GM12874 (cell line): ENCODE data around the gene CCNDBP1.

ENCODE experiments used
- CTCF ChIP-seq: IDR thresholded peaks from 2 replicates; pipeline ENCODE4 v1.5.1; 2011; ENCODE audit warnings: low read depth, mild to moderate bottlenecking, control low read depth, low read length, moderate library complexity; ENCODE audit not compliant: insufficient read depth

CCNDBP1 gene

DNA sequence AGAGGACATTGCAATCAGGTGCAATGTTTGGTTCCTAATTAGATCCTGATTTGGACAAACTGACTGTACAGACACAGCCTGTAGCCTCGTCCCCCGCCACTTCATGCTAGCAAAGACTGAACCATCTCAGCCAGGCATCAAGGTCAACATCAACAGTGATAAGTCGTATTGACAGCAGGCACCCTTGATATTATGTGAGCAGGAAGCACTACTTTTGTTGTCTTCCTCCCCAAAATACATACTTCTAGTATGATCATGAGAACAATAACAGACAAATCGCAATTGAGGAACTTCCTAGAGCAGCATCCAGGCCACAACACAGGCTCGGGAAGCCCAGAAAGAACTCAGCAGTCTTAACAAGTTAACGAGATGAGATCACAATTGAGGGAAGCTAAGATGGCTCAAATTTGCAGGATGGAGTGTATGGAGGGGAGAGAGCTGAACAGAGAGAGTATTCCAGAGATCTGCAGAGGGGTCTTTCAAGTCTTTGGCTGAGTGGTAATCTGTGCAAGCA is 61.1 kb downstream of the CCNDBP1 start:
- no peak for TF ChIP-seq CTCF
